Astrocyte (in vitro differentiated cells and primary cell): ENCODE measurements around the gene MCTP1.

Experiments
- EZH2 ChIP-seq: IDR thresholded peaks from 2 replicates; pipeline ENCODE4 v1.6.1; 2012; ENCODE audit warnings: mild to moderate bottlenecking, low read length, inconsistent platforms; ENCODE audit not compliant: insufficient read depth
- TF ChIP-seq, protein P1 (sequence below): IDR thresholded peaks from 2 replicates; pipeline ENCODE4 v1.5.1; 2011; ENCODE audit warnings: low read depth, mild to moderate bottlenecking, inconsistent platforms, low read length, moderate library complexity; ENCODE audit not compliant: insufficient read depth

DNA sequence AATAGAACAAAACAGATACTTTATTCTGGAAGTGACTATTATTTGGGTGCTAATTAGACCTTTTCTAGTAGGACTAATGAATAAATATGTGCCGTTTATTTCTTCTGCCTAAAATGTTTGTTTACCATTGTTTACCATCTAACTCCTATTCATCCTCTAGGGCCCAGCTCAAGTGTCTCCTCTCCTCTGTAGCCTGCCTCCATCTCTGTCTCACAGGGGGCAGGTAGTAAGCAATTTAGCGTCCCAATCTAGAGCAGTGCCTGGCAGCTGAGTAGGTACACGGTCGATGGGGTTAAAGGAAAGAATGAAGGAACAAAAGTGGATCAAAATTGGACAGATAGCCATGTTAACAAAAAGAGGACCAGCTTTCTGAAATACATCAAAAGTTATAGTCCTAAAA, 435.6 kb downstream of the MCTP1 start:
- TF ChIP-seq, protein P1, sequence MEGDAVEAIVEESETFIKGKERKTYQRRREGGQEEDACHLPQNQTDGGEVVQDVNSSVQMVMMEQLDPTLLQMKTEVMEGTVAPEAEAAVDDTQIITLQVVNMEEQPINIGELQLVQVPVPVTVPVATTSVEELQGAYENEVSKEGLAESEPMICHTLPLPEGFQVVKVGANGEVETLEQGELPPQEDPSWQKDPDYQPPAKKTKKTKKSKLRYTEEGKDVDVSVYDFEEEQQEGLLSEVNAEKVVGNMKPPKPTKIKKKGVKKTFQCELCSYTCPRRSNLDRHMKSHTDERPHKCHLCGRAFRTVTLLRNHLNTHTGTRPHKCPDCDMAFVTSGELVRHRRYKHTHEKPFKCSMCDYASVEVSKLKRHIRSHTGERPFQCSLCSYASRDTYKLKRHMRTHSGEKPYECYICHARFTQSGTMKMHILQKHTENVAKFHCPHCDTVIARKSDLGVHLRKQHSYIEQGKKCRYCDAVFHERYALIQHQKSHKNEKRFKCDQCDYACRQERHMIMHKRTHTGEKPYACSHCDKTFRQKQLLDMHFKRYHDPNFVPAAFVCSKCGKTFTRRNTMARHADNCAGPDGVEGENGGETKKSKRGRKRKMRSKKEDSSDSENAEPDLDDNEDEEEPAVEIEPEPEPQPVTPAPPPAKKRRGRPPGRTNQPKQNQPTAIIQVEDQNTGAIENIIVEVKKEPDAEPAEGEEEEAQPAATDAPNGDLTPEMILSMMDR, result no peak
- no peak for TF ChIP-seq EZH2
